ENCODE data around the gene ZFHX2. TPM values are rescaled to one million over a fixed set of nuclear protein-coding genes. Genes with fewer than 3 reads are reported as not detected.
A peak's percentile ranks its signal among the peaks of the same experiment; 100 is the strongest.

Gene ZFHX2
- total RNA-seq, 1 experiment from 2014 or later = 19.4 TPM

GRCh38 chr14:23579739-23580138 lies 28.2 kb upstream of the ZFHX2 start:
- no peak overlapping the region for H2BK15ac ChIP-seq (ENCODE audit: low read depth, low read length)
- peak overlapping the region in 1 of 2 experiments; percentile 93; a peak in 2 of 5 replicates for H3K4me3 Mint-ChIP-seq
- H3K4ac ChIP-seq (ENCODE audit: low read depth, low read length) = no peak overlapping the region
- no peak overlapping the region for H3K9ac ChIP-seq (ENCODE audit: extremely low read depth, insufficient read length, low read length)
- peaks cover 0 to 8% (median 6%) of the 10 kb centered on the region in 3 experiments; a peak in 4 of 7 replicates for H3K36me3 Mint-ChIP-seq (ENCODE audit: insufficient read depth in 1 of 3, low read depth in 3 of 3)
- no peak overlapping the region for H2BK5ac ChIP-seq (ENCODE audit: insufficient read length, low read length)
- no peaks in the 10 kb centered on the region for H3K79me1 ChIP-seq (ENCODE audit: insufficient read depth, low read depth, low read length, poor library complexity, severe bottlenecking)
- peak overlapping the region in 1 of 3 experiments; percentile 63; a peak in 1 of 7 replicates for H3K27ac Mint-ChIP-seq
- no peak overlapping the region for H2AFZ ChIP-seq (ENCODE audit: low read length)
- no peak overlapping the region for H2BK12ac ChIP-seq (ENCODE audit: insufficient read length, low read depth, low read length)
- H4K20me1 ChIP-seq (ENCODE audit: control insufficient read depth, insufficient read depth, insufficient read length) = no peaks in the 10 kb centered on the region
- no peaks in the 10 kb centered on the region for H3K79me2 ChIP-seq (ENCODE audit: insufficient read depth, low read length)
- H3K4me1 ChIP-seq (ENCODE audit: insufficient read depth, low read length) = peaks cover 3% of the 10 kb centered on the region; the same call in 1 of the 2 replicates
- no peak for DNase-seq
- peaks cover 33% of the 10 kb centered on the region for H3K23me2 ChIP-seq (ENCODE audit: insufficient read length, low read depth, low read length, poor library complexity, severe bottlenecking)
- H2BK120ac ChIP-seq (ENCODE audit: low read depth, low read length, poor library complexity, severe bottlenecking) = no peak overlapping the region
- H3K4me2 ChIP-seq (ENCODE audit: insufficient read depth, insufficient read length, low read length) = no peak overlapping the region
- H3K27me3 Mint-ChIP-seq (ENCODE audit: low read depth) = peaks cover 66% of the 10 kb centered on the region
- no peak overlapping the region for H3T11ph ChIP-seq (ENCODE audit: low read length)
- H3K14ac ChIP-seq (ENCODE audit: insufficient read depth, low read length) = no peak overlapping the region
- peaks cover 7% of the 10 kb centered on the region; the same call in 1 of the 2 replicates for H3K27me3 ChIP-seq (ENCODE audit: insufficient read depth, low read length)
- no peak overlapping the region for H3K27ac ChIP-seq (ENCODE audit: insufficient read length, low read depth, low read length)
- H3K9me3 ChIP-seq (ENCODE audit: control insufficient read depth, low read depth, low read length) = no peaks in the 10 kb centered on the region
- H3K9me3 Mint-ChIP-seq = peaks cover 0 to 7% of the 10 kb centered on the region in 2 experiments; a peak in 3 of 5 replicates
- H3K23ac ChIP-seq (ENCODE audit: insufficient read length, low read depth, low read length) = no peak overlapping the region
- no peak overlapping the region for H2BK20ac ChIP-seq (ENCODE audit: low read depth, low read length, poor library complexity, severe bottlenecking)
- H4K8ac ChIP-seq (replicated peaks; ENCODE audit: insufficient read length, low read depth, low read length) = no peak overlapping the region
- H3K18ac ChIP-seq (ENCODE audit: insufficient read length, low read depth, low read length) = no peak overlapping the region
- H3K4me1 Mint-ChIP-seq = peaks cover 17 to 37% of the 10 kb centered on the region in 2 experiments
- H2AK5ac ChIP-seq (ENCODE audit: insufficient read length, low read length) = no peak overlapping the region
- no peak for TF ChIP-seq CTCF (conservative IDR thresholded peaks at IDR 0.05)
- no peak overlapping the region for H3K56ac ChIP-seq (ENCODE audit: insufficient read length, low read depth, low read length)
- no peak overlapping the region for H4K91ac ChIP-seq (ENCODE audit: insufficient read length, low read depth, low read length)
- no peak overlapping the region for H4K5ac ChIP-seq (ENCODE audit: insufficient read length, low read depth, low read length)

Measured in H9 (cell line).